ENCODE data around the gene TEX44. TPM values are rescaled to one million over a fixed set of nuclear protein-coding genes. Genes with fewer than 3 reads are reported as not detected.

Gene TEX44
- not detected for total RNA-seq
- not detected for polyA plus RNA-seq (2013, experiment 1 of 2)
- not detected for polyA plus RNA-seq (2013, experiment 2 of 2)
- 0 to 0.16 (median 0) reads per million in 172 experiments for total RNA-seq

- CTCF ChIA-PET: no interaction called here
- no peak within 1 kb of the TSS for H3K27ac Mint-ChIP-seq
- POLR2A ChIA-PET: no interaction called here
- H3K9me3 Mint-ChIP-seq: no peaks in the 10 kb centered on the region
- no peak within 1 kb of the TSS for H3K27ac ChIP-seq (ENCODE audit: low read depth in 1 of 2, low read length in 2 of 2)
- no peaks in the 10 kb centered on the region for H3K36me3 Mint-ChIP-seq (ENCODE audit: low read depth)
- intact Hi-C loops (cut with DNase I, micrococcal nuclease): no loop called here
- no peaks in the 10 kb centered on the region for H3K36me3 ChIP-seq (ENCODE audit: insufficient read depth, low read length)
- no peaks in the 10 kb centered on the region for H3K27me3 Mint-ChIP-seq
- TF ChIP-seq, protein P1, sequence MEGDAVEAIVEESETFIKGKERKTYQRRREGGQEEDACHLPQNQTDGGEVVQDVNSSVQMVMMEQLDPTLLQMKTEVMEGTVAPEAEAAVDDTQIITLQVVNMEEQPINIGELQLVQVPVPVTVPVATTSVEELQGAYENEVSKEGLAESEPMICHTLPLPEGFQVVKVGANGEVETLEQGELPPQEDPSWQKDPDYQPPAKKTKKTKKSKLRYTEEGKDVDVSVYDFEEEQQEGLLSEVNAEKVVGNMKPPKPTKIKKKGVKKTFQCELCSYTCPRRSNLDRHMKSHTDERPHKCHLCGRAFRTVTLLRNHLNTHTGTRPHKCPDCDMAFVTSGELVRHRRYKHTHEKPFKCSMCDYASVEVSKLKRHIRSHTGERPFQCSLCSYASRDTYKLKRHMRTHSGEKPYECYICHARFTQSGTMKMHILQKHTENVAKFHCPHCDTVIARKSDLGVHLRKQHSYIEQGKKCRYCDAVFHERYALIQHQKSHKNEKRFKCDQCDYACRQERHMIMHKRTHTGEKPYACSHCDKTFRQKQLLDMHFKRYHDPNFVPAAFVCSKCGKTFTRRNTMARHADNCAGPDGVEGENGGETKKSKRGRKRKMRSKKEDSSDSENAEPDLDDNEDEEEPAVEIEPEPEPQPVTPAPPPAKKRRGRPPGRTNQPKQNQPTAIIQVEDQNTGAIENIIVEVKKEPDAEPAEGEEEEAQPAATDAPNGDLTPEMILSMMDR (IDR thresholded peaks at IDR 0.05): no peak
- H3K4me3 Mint-ChIP-seq: no peak within 1 kb of the TSS
- H3K4me1 ChIP-seq (ENCODE audit: insufficient read depth, low read length): no peaks in the 10 kb centered on the region
- H3K27me3 ChIP-seq (ENCODE audit: control insufficient read depth in 1 of 2, insufficient read depth in 2 of 2, low read length in 2 of 2): no peaks in the 10 kb centered on the region
- H3K4me3 ChIP-seq (ENCODE audit: low read length): no peak within 1 kb of the TSS
- no peaks in the 10 kb centered on the region for H3K9me3 ChIP-seq (ENCODE audit: control insufficient read depth in 1 of 2, insufficient read depth in 1 of 2, low read length in 2 of 2)
- no peaks in the 10 kb centered on the region for H3K4me1 Mint-ChIP-seq (ENCODE audit: low read depth)
- no peak for DNase-seq
- no peak for ATAC-seq (ENCODE audit: poor library complexity)
These were observed at the start of gene TEX44 for GRCh38 chr2:231592636-231593145. TEX44 (plus strand) TSS chr2:231592864; CDS start chr2:231592952, 88 bp downstream.

DNA sequence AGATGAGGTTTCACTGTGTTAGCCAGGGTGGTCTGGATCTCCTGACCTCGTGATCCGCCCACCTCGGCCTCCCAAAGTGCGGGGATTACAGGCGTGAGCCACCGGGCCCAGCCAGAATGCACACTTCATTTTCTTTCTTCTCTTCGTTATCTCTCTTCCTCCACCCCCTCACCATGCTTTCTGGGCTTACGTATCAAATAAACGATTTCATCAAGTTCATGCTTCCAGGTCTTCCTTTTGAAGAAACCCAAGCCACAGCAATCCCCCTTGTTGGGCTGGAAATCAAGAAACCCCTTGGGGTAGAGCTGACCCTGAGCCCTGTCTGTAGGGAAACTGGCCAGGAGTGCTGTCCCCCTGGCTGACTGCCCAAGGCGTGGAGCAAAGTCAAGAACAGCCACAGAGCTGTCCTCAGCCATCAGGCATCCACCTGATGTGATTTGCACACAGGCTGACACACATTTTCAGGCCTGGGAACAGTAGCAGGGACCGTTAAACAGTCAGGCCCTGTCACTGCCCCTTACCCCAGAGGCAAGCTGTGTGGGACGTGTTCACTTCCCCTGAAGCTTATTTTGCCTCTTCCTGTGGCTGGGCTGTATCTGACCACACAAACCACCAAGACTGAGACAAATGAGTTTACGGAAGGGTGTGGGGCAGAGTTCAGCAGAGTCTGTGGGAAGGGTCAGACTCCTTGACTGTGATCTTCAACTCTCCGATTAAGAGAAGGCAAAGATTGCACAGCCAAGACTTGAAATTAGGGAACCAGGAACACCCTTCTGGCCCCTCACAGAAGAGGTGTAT is 47.4 kb upstream of the TEX44 start:
- H3K4me1 Mint-ChIP-seq (ENCODE audit: low read depth): peaks cover 26% of the 10 kb centered on the region
- POLR2A ChIA-PET: interaction anchor here (0.6 to 1.2 kb wide), 3 partner anchors 28 to 109 kb away, joined by 3 to 4 read pairs (median 3); no protein-coding TSS in a partner anchor

DNA sequence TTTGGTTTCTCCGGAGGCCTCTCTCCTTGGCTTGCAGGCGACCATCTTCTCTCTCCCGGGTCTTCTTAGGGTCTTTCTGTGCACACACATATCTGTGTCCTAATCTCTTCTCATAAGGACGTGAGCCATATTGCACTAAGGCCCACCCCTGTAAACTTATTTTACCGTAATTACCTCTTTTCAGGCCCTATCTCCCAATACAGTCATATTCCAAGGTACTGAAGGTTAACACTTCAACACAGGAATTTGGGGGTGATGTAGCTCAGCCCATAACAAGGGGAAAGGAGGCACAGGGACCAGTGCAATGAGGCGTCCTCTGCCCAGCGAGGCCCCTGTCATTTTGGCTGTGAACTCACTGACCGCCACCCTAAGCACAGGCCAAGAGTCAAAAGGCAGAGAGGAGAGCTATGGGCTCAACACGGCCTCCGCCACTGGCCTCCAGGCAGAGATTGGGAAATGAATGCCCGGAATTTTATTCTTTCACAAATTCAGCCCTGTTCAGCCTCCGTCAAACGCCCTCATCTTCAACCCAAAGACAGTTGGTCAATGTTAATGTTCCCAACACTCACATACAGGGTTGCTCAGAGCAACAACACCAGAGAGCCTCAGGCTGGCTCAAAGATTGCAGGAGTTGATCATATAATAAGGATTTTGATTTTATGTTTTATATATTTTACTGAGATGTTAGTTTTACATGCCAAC is 46.5 kb upstream of the TEX44 start:
- Histone ChIP-seq H3K36me3 (ENCODE audit: insufficient read depth, low read length) (no peaks in the 10 kb centered on the region), H3K9me3 (ENCODE audit: control insufficient read depth in 1 of 2, insufficient read depth in 1 of 2, low read length in 2 of 2) (peaks cover 11 to 16% of the 10 kb centered on the region in 2 experiments), H3K4me3 (ENCODE audit: low read length) (peak overlapping the region; percentile 20), H3K27ac (ENCODE audit: low read depth in 1 of 2, low read length in 2 of 2) (peak overlapping the region in 1 of 2 donors; percentile 63), H3K4me1 (ENCODE audit: insufficient read depth, low read length) (peaks cover 49% of the 10 kb centered on the region), H3K27me3 (ENCODE audit: control insufficient read depth in 1 of 2, insufficient read depth in 2 of 2, low read length in 2 of 2) (no peaks in the 10 kb centered on the region)
- peak overlapping the region; percentile 25 for H3K27ac Mint-ChIP-seq
- TF ChIP-seq, protein P1 (IDR thresholded peaks at IDR 0.05): no peak
- H3K4me3 Mint-ChIP-seq: peak overlapping the region; percentile 56
- peaks cover 26% of the 10 kb centered on the region for H3K4me1 Mint-ChIP-seq (ENCODE audit: low read depth)
- DNase-seq (no peak), ATAC-seq (ENCODE audit: poor library complexity) (peak; percentile 17)
- ChIA-PET POLR2A (interaction anchor here (0.6 to 1.2 kb wide), 3 partner anchors 29 to 108 kb away, joined by 3 to 4 read pairs (median 3); no protein-coding TSS in a partner anchor), CTCF (interaction anchor here (1.1 kb wide), 1 partner anchor 63 kb away, joined by 3 read pairs; no protein-coding TSS in a partner anchor)
- H3K9me3 Mint-ChIP-seq: peaks cover 2% of the 10 kb centered on the region
- intact Hi-C loops (cut with DNase I, micrococcal nuclease): no loop called here
- H3K27me3 Mint-ChIP-seq: no peaks in the 10 kb centered on the region
- peaks cover 3% of the 10 kb centered on the region for H3K36me3 Mint-ChIP-seq (ENCODE audit: low read depth)

More for the DNA sequence above, 47.4 kb upstream of the TEX44 start:
- Histone ChIP-seq H3K4me1 (ENCODE audit: insufficient read depth, low read length) (peaks cover 49% of the 10 kb centered on the region), H3K4me3 (ENCODE audit: low read length) (peak overlapping the region; percentile 20), H3K27me3 (ENCODE audit: control insufficient read depth in 1 of 2, insufficient read depth in 2 of 2, low read length in 2 of 2) (no peaks in the 10 kb centered on the region), H3K36me3 (ENCODE audit: insufficient read depth, low read length) (no peaks in the 10 kb centered on the region), H3K9me3 (ENCODE audit: control insufficient read depth in 1 of 2, insufficient read depth in 1 of 2, low read length in 2 of 2) (peaks cover 11 to 16% of the 10 kb centered on the region in 2 experiments), H3K27ac (ENCODE audit: low read depth in 1 of 2, low read length in 2 of 2) (peak overlapping the region in 1 of 2 donors; percentile 63)
- intact Hi-C loops (cut with DNase I, micrococcal nuclease): no loop called here
- peak overlapping the region; percentile 56 for H3K4me3 Mint-ChIP-seq
- CTCF ChIA-PET: interaction anchor here (0.7 to 1.1 kb wide), 2 partner anchors 62 to 441 kb away, joined by 3 read pairs; no protein-coding TSS in a partner anchor
- ATAC-seq (ENCODE audit: poor library complexity): peak; percentile 74
- H3K36me3 Mint-ChIP-seq (ENCODE audit: low read depth): peaks cover 3% of the 10 kb centered on the region
- H3K9me3 Mint-ChIP-seq: peaks cover 2% of the 10 kb centered on the region
- peak in 7 of 14 experiments; percentile 13 to 80 (median 41) for DNase-seq
- peak overlapping the region; percentile 25 for H3K27ac Mint-ChIP-seq
- no peaks in the 10 kb centered on the region for H3K27me3 Mint-ChIP-seq
- TF ChIP-seq, protein P1 (IDR thresholded peaks at IDR 0.05): no peak

All from CD4-positive, alpha-beta T cell (primary cell).